Stimulated activated naive B cell treated with anti-CD40 and anti-IgM and Interleukin-4, amounts not matched to agents 10 μg/mL and 1 μg/mL and 100 μg/mL, for 72 hours (primary cell): ENCODE results near the gene ARFGEF3.
"Not testable (repeated sequence)": the region's sequence is repeated elsewhere in the genome, so short reads cannot be mapped to it uniquely, and the experiment has no call there.

ENCODE experiments used
- ATAC-seq, 2 donors: fragments of 150-1000 bp; cut with Tn5 transposase; replicated peaks; 2 replicates each; pipeline ENCODE4 v1.10.0; 2021; ENCODE audit warnings: moderate library complexity in 1 of 2
- DNase-seq: peaks from one replicate; pipeline ENCODE4 v3.0.0; 2021
- H3K27ac Mint-ChIP-seq: one replicate; pipeline ENCODE4 v1.8.0; 2022; ENCODE audit warnings: mild to moderate bottlenecking, mixed read lengths
- H3K27me3 Mint-ChIP-seq, 2 donors: one replicate each; pipeline ENCODE4 v1.8.0; 2022; ENCODE audit warnings: mixed read lengths in 2 of 2
- H3K36me3 Mint-ChIP-seq, 2 donors: one replicate each; pipeline ENCODE4 v1.8.0; 2022; ENCODE audit warnings: mixed read lengths in 2 of 2, mild to moderate bottlenecking in 1 of 2
- H3K4me1 Mint-ChIP-seq, 2 donors: one replicate each; pipeline ENCODE4 v1.8.0; 2022; ENCODE audit warnings: mixed read lengths in 2 of 2, mild to moderate bottlenecking in 1 of 2
- H3K4me3 Mint-ChIP-seq, 2 donors: one replicate each; pipeline ENCODE4 v1.8.0; 2022; ENCODE audit warnings: mild to moderate bottlenecking in 2 of 2, mixed read lengths in 2 of 2, moderate library complexity in 1 of 2
- H3K9me3 Mint-ChIP-seq, 2 donors: one replicate each; pipeline ENCODE4 v1.8.0; 2022; ENCODE audit warnings: mixed read lengths in 2 of 2, mild to moderate bottlenecking in 1 of 2

Gene ARFGEF3

GRCh38 chr6:138272533-138273315, 111.0 kb downstream of the ARFGEF3 start:
- no peaks in the 10 kb centered on the region for H3K36me3 Mint-ChIP-seq
- H3K9me3 Mint-ChIP-seq: no peaks in the 10 kb centered on the region
- H3K27me3 Mint-ChIP-seq: peaks cover 7 to 8% of the 10 kb centered on the region in 2 donors

DNA sequence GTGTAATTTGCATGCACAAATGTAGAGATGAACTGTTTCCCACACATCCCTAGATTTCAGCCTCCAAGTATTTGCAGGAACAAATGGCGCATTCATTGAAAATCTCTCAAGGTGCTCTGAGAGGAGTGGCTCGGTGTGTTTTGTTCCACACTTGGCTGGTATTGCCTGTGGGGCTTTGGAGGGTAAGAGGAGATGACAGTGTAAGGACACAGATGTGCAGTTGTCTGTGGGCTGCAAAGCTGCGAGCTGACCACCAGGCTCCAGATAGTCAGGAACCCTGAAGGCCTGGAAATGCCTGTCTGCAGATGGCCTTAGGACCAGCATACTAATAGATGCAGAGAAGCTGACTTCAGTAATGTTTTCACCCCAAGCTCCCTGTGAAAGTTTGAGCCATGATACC, 114.2 kb downstream of the ARFGEF3 start:
- no peak overlapping the region for H3K4me3 Mint-ChIP-seq
- ATAC-seq (no peak), DNase-seq (no peak)
- H3K9me3 Mint-ChIP-seq: no peaks in the 10 kb centered on the region
- no peaks in the 10 kb centered on the region for H3K27me3 Mint-ChIP-seq
- H3K36me3 Mint-ChIP-seq: no peaks in the 10 kb centered on the region
- H3K4me1 Mint-ChIP-seq: no peaks in the 10 kb centered on the region
- H3K27ac Mint-ChIP-seq: no peak overlapping the region

More at GRCh38 chr6:138272533-138273315, 111.0 kb downstream of the ARFGEF3 start:
- Mint-ChIP-seq H3K27ac (no peak overlapping the region), H3K4me1 (no peaks in the 10 kb centered on the region), H3K4me3 (no peak overlapping the region)
- ATAC-seq (no peak), DNase-seq (no peak)

DNA sequence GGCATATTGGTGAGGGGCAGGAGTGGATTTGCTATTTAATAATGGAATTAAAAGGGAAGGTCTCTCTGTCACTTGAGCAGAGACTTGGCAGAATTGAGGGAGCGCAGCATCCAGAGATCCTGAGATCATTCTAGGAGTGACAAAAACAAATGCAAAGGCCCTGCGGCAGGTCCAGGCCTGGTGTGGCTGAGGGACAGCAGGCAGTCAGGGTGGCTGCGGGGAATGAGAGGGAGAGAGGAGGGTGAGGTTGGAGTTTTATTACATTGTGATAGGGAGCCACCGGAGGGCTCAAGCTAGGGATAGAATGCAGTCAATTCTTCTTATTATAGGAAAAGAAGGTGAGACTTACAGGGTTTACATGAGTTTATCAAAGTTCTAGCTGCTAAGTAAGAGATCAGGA, 116.1 kb downstream of the ARFGEF3 start:
- Mint-ChIP-seq H3K27me3 (peaks cover 0 to 5% of the 10 kb centered on the region in 2 donors), H3K4me1 (no peaks in the 10 kb centered on the region), H3K9me3 (no peaks in the 10 kb centered on the region), H3K27ac (no peak overlapping the region), H3K36me3 (no peaks in the 10 kb centered on the region), H3K4me3 (no peak overlapping the region)
- DNase-seq (no peak), ATAC-seq (no peak)

GRCh38 chr6:138278326-138278725, 116.6 kb downstream of the ARFGEF3 start:
- H3K9me3 Mint-ChIP-seq: no peaks in the 10 kb centered on the region
- H3K4me1 Mint-ChIP-seq: no peaks in the 10 kb centered on the region
- no peak overlapping the region for H3K27ac Mint-ChIP-seq
- no peak for DNase-seq
- no peaks in the 10 kb centered on the region for H3K36me3 Mint-ChIP-seq
- no peak overlapping the region for H3K4me3 Mint-ChIP-seq
- peaks cover 0 to 5% of the 10 kb centered on the region in 2 donors for H3K27me3 Mint-ChIP-seq
- ATAC-seq: no peak

DNA sequence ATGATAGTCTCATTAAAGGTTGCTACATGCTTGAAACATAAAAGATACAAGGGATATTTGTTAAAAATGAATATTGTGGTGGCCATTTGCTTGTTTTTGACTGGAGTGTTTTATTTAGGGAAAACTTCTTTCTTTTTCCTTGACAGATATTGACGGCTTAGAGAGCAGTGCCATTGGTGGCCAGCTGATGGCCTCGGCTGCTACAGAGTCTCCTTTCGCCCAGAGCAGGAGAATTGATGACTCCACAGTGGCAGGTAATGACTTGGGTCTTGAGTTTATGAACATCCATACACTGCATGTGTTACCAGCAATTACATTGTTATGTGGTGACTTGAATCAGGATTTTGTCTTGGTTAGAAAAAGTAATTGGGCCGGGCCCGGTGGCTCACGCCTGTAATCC, 124.1 kb downstream of the ARFGEF3 start:
- Mint-ChIP-seq H3K9me3 (no peaks in the 10 kb centered on the region), H3K4me1 (peaks cover 0 to 4% of the 10 kb centered on the region in 2 donors), H3K4me3 (no peak overlapping the region), H3K27ac (no peak overlapping the region), H3K27me3 (peaks cover 0 to 5% of the 10 kb centered on the region in 2 donors), H3K36me3 (no peaks in the 10 kb centered on the region)
- ATAC-seq: no peak
- DNase-seq: no peak

DNA sequence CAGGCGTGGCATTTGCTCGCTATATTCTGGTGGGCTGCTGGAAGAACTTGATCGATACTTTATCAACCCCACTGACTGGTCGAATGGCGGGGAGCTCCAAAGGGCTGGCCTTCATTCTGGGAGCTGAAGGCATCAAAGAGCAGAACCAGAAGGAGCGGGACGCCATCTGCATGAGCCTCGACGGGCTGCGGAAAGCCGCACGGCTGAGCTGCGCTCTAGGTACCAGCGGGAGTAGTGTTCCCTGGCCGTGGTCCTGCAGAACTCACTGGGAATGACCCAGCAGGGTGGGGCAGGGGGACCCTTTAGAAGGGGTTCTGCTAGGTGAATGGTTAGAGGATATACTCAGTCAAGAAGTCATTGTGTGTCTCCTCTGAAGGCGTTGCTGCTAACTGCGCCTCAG, 125.0 kb downstream of the ARFGEF3 start:
- no peak for DNase-seq
- H3K27me3 Mint-ChIP-seq: peaks cover 0 to 5% of the 10 kb centered on the region in 2 donors
- no peak overlapping the region for H3K4me3 Mint-ChIP-seq
- no peak for ATAC-seq
- peaks cover 0 to 4% of the 10 kb centered on the region in 2 donors for H3K4me1 Mint-ChIP-seq
- H3K27ac Mint-ChIP-seq: no peak overlapping the region
- H3K9me3 Mint-ChIP-seq: no peaks in the 10 kb centered on the region
- no peaks in the 10 kb centered on the region for H3K36me3 Mint-ChIP-seq

DNA sequence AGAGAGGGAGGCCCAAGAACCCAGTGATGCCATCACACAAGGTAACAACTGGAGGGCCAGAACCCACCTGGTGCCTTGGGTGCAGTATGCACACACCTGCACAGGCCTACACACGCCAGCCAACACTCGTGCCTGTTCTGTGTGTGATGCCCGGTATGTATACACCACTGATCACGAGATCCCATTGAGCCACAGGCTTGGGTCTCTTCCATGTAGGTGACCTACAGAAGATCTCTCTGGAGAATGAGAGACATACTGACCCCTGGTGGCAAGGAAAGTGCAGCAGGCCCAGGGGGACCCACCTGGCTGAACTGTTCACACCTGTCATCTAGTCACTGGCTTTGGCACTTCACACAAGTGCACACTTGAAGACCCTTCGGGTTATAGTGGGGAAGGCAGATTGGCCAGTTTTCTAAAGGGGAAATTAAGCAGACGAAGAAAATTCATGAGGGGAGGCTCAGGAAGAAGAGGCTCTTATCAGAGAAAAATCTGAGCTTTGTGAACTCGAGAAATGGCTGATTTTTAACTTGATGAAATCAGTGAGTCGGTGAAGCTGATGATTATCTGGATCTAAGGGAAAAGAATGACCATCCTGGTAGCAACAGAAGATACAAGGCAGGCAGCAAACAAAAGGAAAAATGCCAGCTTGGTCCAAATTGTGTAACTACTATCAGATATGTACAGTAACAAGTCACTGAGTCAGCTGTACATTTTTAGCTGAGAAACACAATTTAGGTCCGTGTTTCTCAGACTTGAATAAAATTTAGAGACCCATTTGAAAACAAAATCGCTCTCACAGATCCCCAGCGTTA, 125.6 kb downstream of the ARFGEF3 start:
- ATAC-seq (peak; percentile 71 to 78), DNase-seq (peak; percentile 30)
- no peaks in the 10 kb centered on the region for H3K36me3 Mint-ChIP-seq
- H3K4me1 Mint-ChIP-seq: peaks cover 0 to 4% of the 10 kb centered on the region in 2 donors
- no peak overlapping the region for H3K27ac Mint-ChIP-seq
- H3K9me3 Mint-ChIP-seq: no peaks in the 10 kb centered on the region
- peaks cover 2 to 4% of the 10 kb centered on the region in 2 donors for H3K27me3 Mint-ChIP-seq
- H3K4me3 Mint-ChIP-seq: no peak overlapping the region

- H3K27ac Mint-ChIP-seq, H3K9me3 Mint-ChIP-seq, H3K4me3 Mint-ChIP-seq, H3K36me3 Mint-ChIP-seq, H3K27me3 Mint-ChIP-seq, ATAC-seq, H3K4me1 Mint-ChIP-seq, DNase-seq: not testable (repeated sequence)
These were observed 126.8 kb downstream of the ARFGEF3 start for GRCh38 chr6:138288428-138289085.

DNA sequence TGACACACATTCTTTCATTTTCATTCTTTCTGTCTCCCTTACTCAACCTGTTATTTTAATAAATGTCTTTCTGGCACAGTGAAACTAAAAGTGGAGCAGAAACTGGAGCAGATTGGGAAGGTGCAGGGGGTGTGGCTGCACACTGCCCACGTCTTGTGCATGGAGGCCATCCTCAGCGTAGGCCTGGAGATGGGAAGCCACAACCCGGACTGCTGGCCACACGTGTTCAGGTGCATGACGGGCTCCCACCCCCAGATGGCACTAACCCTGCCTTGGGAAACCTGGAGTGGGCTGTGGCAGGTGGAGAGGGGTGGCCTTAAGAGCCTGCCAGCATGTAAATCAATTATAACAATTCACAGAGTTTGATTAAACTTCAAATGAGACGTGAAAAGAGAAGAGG, 128.0 kb downstream of the ARFGEF3 start:
- no peak overlapping the region for H3K27ac Mint-ChIP-seq
- H3K36me3 Mint-ChIP-seq: no peaks in the 10 kb centered on the region
- ATAC-seq: peak; percentile 31 to 48
- H3K4me1 Mint-ChIP-seq: peaks cover 0 to 4% of the 10 kb centered on the region in 2 donors
- H3K9me3 Mint-ChIP-seq: no peaks in the 10 kb centered on the region
- peaks cover 0 to 8% of the 10 kb centered on the region in 2 donors for H3K27me3 Mint-ChIP-seq
- no peak overlapping the region for H3K4me3 Mint-ChIP-seq
- no peak for DNase-seq

GRCh38 chr6:138290423-138290962, 128.8 kb downstream of the ARFGEF3 start:
- no peak for DNase-seq
- Mint-ChIP-seq H3K4me1 (peaks cover 0 to 4% of the 10 kb centered on the region in 2 donors), H3K27me3 (peaks cover 0 to 8% of the 10 kb centered on the region in 2 donors), H3K36me3 (no peaks in the 10 kb centered on the region), H3K27ac (no peak overlapping the region), H3K9me3 (no peaks in the 10 kb centered on the region), H3K4me3 (no peak overlapping the region)
- no peak for ATAC-seq

DNA sequence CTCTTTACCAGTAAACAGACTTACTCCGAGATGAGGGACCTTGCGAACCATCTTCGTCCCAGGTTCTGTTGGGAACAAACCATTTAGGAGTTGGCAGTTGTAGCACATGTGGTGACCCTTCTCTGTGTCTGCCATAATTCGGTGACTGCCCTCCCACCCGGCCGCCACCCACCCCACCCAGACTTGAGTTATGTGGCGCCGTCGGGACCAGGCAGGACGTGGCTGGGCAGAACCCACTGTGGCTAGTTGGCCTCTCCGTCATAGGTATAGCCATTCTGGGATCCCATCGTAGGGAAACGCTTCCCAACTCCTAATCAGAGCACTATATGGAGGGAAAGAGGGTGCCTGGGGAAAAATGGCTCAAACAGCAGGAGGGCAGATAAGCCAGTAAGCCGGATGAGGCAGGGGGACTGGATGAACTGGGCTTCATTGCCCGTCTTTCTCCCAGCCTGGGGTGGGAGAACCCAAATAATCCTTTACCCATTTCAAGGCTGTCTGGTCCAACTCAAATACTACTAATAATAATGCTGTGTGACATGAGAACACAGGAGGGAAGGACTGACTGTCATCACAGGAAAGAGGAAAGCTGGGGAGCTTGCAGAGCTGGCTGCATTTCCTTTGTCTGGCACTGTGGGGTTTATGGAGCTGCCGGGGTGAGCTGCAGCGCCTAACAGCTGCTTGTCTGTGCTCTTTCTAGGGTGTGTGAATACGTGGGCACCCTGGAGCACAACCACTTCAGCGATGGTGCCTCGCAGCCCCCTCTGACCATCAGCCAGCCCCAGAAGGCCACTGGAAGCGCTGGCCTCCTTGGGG, 129.5 kb downstream of the ARFGEF3 start:
- H3K27ac Mint-ChIP-seq: no peak overlapping the region
- peaks cover 0 to 4% of the 10 kb centered on the region in 2 donors for H3K4me1 Mint-ChIP-seq
- peaks cover 7 to 8% of the 10 kb centered on the region in 2 donors for H3K27me3 Mint-ChIP-seq
- no peak for DNase-seq
- H3K9me3 Mint-ChIP-seq: no peaks in the 10 kb centered on the region
- no peak for ATAC-seq
- no peaks in the 10 kb centered on the region for H3K36me3 Mint-ChIP-seq
- H3K4me3 Mint-ChIP-seq: no peak overlapping the region

DNA sequence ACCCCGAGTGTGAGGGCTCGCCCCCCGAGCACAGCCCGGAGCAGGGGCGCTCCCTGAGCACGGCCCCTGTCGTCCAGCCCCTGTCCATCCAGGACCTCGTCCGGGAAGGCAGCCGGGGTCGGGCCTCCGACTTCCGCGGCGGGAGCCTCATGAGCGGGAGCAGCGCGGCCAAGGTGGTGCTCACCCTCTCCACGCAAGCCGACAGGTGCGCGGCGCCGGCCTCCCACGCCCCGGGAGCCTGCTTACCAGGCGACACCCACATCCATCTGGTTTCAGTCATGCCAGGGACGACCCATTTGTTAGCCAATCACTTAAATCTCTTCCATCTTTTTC, 130.1 kb downstream of the ARFGEF3 start:
- Mint-ChIP-seq H3K9me3 (no peaks in the 10 kb centered on the region), H3K4me3 (no peak overlapping the region), H3K27me3 (peaks cover 7 to 8% of the 10 kb centered on the region in 2 donors), H3K4me1 (peaks cover 0 to 4% of the 10 kb centered on the region in 2 donors), H3K36me3 (no peaks in the 10 kb centered on the region), H3K27ac (no peak overlapping the region)
- DNase-seq (no peak), ATAC-seq (no peak)

DNA sequence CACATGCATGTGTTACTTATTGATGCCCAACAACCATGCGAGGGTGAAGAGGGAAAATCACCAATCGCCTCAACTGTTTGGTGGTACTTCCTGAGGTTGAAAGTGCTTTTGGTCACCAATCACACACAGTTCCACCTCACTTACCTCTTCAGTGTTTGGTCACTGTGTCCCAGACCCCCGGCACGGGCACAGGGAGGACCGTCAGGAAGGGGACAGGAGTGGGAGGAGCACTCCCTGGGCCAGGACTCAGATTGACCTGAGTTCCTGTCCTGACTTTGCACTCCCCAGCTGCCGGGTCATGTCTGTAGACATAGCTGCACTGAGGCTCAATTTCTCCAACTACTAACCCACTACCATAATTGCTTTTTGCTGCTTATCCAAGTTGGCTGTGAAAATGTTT, 130.7 kb downstream of the ARFGEF3 start:
- peaks cover 0 to 4% of the 10 kb centered on the region in 2 donors for H3K4me1 Mint-ChIP-seq
- no peak for DNase-seq
- no peak overlapping the region for H3K27ac Mint-ChIP-seq
- H3K9me3 Mint-ChIP-seq: no peaks in the 10 kb centered on the region
- H3K27me3 Mint-ChIP-seq: peaks cover 7 to 8% of the 10 kb centered on the region in 2 donors
- H3K4me3 Mint-ChIP-seq: no peak overlapping the region
- no peaks in the 10 kb centered on the region for H3K36me3 Mint-ChIP-seq
- no peak for ATAC-seq
